Epithelial cell of esophagus (primary cell): ENCODE measurements around the gene CASP8.

Experiments used
- DNase-seq: peaks from one replicate; pipeline ENCODE4 v3.0.0; 2010; ENCODE audit warnings: low read depth
- H3K4me3 ChIP-seq: 2 replicates; pipeline ENCODE4 v1.5.1; 2011; ENCODE audit warnings: mild to moderate bottlenecking, low read length, control low read depth
- CTCF ChIP-seq: IDR thresholded peaks from 2 replicates; pipeline ENCODE4 v1.5.1; 2011; ENCODE audit warnings: low read depth, mild to moderate bottlenecking, low read length, control low read depth, inconsistent platforms; ENCODE audit not compliant: insufficient read depth; ENCODE audit errors: missing control alignments

Gene CASP8

DNA sequence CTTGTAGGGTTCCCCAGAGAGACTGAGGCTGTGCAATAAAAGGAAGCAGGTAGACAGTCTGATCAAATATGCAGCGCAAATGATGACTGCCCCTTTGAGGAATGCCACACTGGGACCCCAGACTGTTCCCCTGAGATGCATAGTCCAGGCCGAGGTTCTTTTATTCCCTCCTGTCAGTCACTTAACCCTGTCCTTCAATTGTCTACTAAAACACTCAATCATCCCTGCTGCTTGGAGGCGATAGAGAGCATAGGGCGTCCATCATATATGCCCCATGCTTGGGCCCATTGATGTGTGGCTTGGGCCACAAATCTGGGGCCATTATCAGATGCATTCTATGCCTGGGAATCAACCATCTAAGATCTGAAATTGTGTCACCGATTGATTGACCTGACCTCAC is 15.5 kb upstream of the CASP8 start:
- DNase-seq: no peak
- no peak overlapping the region for H3K4me3 ChIP-seq
- no peak for TF ChIP-seq CTCF

DNA sequence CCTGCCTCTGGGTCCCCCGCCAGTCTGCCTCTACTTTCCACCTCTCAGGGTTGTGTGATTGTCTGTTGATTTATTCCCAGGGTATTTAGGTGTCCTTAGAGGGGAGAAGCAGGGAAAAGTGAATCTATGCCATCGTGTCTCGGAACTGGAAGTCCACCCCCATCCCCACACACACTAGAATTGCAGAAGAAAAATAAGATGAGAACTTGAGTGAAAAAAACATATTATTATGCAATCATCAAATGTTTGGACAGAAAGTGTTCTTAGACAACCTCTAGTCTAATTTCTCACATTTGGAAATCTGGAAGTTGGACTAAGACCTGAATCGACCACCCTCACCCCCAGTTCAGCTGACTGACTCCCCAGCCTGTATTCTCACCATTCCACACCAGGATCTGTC is 14.1 kb upstream of the CASP8 start:
- DNase-seq: no peak
- TF ChIP-seq CTCF: no peak
- H3K4me3 ChIP-seq: no peak overlapping the region

- no peak for DNase-seq
- TF ChIP-seq CTCF: no peak
- H3K4me3 ChIP-seq: no peak overlapping the region
These were observed 12.0 kb upstream of the CASP8 start for GRCh38 chr2:201248288-201248844.

GRCh38 chr2:201249889-201250288 is 10.4 kb upstream of the CASP8 start:
- no peak overlapping the region for H3K4me3 ChIP-seq
- TF ChIP-seq CTCF: no peak
- no peak for DNase-seq

GRCh38 chr2:201250741-201251140 is 9.6 kb upstream of the CASP8 start:
- no peak for TF ChIP-seq CTCF
- no peak overlapping the region for H3K4me3 ChIP-seq
- DNase-seq: no peak

DNA sequence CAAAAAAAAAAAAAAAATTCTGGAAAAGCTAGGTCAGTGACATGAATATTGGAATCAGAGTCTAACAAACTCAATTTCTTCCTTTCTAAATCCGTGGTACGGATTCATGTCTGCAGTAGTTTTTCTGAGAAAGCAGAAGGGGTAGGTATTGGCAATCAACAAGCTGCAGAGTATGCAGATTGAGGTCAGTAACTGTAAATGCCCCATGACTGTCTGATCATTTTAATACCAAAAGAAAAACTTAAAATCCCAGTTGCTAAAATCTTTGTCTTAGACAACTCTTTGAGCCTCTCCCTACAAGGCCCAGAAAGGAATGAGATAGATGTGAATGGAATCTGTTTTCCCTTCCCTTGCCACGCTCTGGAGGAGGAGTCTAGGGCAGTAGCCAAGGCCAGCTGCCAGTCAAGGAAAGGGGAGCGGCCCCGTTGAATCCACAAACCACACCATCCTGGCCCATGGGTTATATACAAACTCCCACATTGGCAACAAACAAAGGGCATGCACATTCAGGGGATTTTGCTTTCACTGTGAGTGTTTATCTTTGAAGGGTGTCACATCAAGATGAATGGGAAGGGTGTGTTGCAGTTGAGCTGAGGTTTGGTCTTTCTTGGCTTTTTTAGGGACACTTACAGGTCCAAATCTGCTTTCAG is 6.1 kb upstream of the CASP8 start:
- H3K4me3 ChIP-seq: no peak overlapping the region
- DNase-seq: peak; percentile 38
- no peak for TF ChIP-seq CTCF
